T-helper 1 cell treated with Interleukin-12 subunit alpha and Interleukin-12 subunit beta and Interleukin-4 antibody, amounts not matched to agents 30 μg/mL and 1 μg/mL, for 36 hours (primary cell): ENCODE data around the gene COL6A3.
"Not testable (repeated sequence)": the region's sequence is repeated elsewhere in the genome, so short reads cannot be mapped to it uniquely, and the experiment has no call there.

Source experiments
- H3K27ac Mint-ChIP-seq: one replicate; pipeline ENCODE4 v1.8.0; 2021; ENCODE audit warnings: mild to moderate bottlenecking, mixed read lengths
- H3K27me3 Mint-ChIP-seq: one replicate; pipeline ENCODE4 v1.8.0; 2021; ENCODE audit warnings: low read depth, mixed read lengths
- H3K36me3 Mint-ChIP-seq: one replicate; pipeline ENCODE4 v1.8.0; 2021; ENCODE audit warnings: low read depth, mixed read lengths
- H3K4me1 Mint-ChIP-seq: one replicate; pipeline ENCODE4 v1.8.0; 2021; ENCODE audit warnings: low read depth, mixed read lengths
- H3K4me3 Mint-ChIP-seq: one replicate; pipeline ENCODE4 v1.8.0; 2021; ENCODE audit warnings: mild to moderate bottlenecking, moderate library complexity, mixed read lengths
- H3K9me3 Mint-ChIP-seq: one replicate; pipeline ENCODE4 v1.8.0; 2021; ENCODE audit warnings: mixed read lengths

Gene COL6A3

DNA sequence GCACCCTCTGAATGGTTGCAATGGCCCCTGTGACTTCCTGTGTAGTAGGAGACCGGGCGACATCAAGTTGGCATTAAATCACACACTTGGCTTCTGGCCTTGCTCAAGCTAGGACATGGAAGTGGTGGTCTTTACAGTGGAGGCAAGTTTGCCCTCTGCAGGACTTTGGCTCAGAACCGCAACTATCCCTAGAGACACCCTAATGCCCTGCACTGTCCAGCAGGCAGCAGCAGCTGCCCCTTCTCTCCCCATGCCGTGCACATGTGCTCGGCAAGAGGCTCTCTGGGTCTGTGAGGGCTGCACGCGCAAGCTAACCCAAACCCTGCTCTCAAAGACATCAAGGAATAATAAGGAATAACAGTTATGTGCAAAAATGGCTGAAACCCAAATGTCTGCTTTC, 106.5 kb downstream of the COL6A3 start:
- H3K4me1 Mint-ChIP-seq = no peaks in the 10 kb centered on the region

GRCh38 chr2:237306787-237307170, 107.2 kb downstream of the COL6A3 start:
- Mint-ChIP-seq H3K27ac (no peak overlapping the region), H3K27me3 (peaks cover 7% of the 10 kb centered on the region), H3K4me3 (no peak overlapping the region), H3K9me3 (peaks cover 14% of the 10 kb centered on the region), H3K36me3 (no peaks in the 10 kb centered on the region), H3K4me1 (no peaks in the 10 kb centered on the region)

More for the DNA sequence above, 106.5 kb downstream of the COL6A3 start:
- H3K4me3 Mint-ChIP-seq = no peak overlapping the region
- H3K27me3 Mint-ChIP-seq = peaks cover 7% of the 10 kb centered on the region
- H3K27ac Mint-ChIP-seq = no peak overlapping the region
- peaks cover 12% of the 10 kb centered on the region for H3K9me3 Mint-ChIP-seq
- H3K36me3 Mint-ChIP-seq = no peaks in the 10 kb centered on the region

DNA sequence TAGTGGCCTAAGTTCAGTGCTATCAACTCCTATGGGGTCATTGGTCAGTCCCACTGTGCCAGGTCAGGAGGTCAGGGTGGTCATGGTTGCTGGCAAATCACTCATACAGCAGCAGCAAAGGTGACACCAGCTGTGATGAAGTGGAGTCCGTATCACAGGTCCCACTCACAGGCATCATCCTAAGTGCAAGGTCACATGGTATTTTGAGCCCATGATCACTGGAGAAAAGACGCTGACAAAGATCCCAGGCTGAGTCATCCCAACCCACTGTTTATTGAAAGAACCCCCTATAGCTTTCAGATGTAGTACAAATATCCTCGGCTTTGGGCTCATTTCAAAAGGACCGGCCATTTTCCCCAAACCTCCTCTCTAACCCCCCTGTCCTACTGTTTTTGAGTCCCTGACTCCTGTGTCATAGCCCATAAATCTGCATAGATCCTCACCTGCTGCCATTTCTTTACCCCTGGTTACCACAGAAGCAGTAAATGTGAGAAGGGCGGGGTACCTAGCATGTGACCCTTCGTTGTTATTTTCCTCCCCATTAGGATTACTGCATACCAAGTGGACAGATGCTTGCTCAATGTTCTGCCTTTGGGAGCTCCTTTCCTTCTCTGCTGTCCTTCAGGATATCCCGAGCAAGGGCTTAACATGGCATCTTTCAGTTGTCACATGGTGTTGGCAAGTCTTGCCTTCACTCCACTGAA, 107.7 kb downstream of the COL6A3 start:
- H3K9me3 Mint-ChIP-seq = peaks cover 14% of the 10 kb centered on the region
- H3K4me3 Mint-ChIP-seq = no peak overlapping the region
- H3K27ac Mint-ChIP-seq = no peak overlapping the region
- H3K27me3 Mint-ChIP-seq = peaks cover 7% of the 10 kb centered on the region
- H3K36me3 Mint-ChIP-seq = no peaks in the 10 kb centered on the region
- H3K4me1 Mint-ChIP-seq = no peaks in the 10 kb centered on the region

- Mint-ChIP-seq H3K27me3 (peaks cover 7% of the 10 kb centered on the region), H3K4me3 (no peak overlapping the region), H3K4me1 (no peaks in the 10 kb centered on the region), H3K27ac (no peak overlapping the region), H3K9me3 (peaks cover 14% of the 10 kb centered on the region), H3K36me3 (no peaks in the 10 kb centered on the region)
Measured at GRCh38 chr2:237305579-237305978, 108.4 kb downstream of the COL6A3 start.

DNA sequence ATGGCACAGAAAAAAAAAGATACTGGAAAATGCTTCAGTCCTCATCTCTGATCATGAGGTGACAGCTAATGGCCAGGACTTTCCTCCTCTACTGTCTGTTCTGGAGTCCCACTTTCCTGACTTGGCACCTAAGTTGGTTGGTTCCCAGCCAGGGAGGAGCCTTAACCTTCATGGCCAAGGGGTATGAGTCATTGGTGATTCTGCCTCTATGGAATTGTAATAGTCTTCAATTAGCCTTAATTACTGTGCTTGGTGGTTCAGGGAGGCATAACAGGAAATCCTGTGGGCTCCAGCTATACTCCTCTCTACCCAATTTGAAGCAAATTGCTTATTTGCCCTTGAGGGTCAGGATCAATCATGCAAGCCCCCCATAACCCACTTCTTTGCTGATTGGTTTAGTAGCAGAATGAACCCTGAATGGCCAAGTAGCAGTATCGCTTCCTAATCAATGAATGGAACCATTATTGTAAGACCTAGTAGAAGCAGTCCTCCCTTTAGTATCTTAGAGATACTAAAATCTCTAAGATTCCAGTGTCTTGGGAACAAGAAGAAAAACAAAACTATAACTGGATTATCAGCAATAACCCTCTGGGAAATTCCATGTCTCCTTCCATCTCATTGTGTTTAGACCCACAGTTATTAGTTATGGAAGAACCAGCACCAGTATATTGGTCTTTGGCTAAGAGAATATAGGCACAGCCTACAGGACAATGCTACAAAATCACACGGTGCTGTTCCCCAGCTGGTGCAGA, 109.0 kb downstream of the COL6A3 start:
- no peaks in the 10 kb centered on the region for H3K4me1 Mint-ChIP-seq
- peaks cover 14% of the 10 kb centered on the region for H3K9me3 Mint-ChIP-seq
- peaks cover 7% of the 10 kb centered on the region for H3K27me3 Mint-ChIP-seq
- H3K36me3 Mint-ChIP-seq = no peaks in the 10 kb centered on the region
- no peak overlapping the region for H3K27ac Mint-ChIP-seq
- H3K4me3 Mint-ChIP-seq = no peak overlapping the region

DNA sequence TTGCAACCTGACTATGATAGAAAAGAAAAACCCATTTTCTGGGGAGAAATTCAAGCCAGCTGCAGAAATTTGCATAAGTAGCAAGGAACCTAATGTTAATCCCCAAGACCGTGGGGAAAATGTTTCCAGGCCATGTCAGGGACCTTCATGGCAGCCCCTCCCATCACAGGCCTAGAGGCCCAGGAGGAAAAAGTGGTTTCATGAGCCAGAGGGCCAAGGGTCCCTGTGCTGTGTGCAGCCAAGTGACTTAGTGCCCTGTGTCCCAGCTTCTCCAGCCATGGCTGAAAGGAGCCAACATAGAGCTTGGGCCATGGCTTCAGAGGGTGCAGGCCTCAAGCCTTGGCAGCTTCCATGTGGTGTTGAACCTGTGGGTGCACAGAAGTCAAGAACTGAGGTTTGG, 110.7 kb downstream of the COL6A3 start:
- H3K4me1 Mint-ChIP-seq, H3K27ac Mint-ChIP-seq, H3K27me3 Mint-ChIP-seq, H3K36me3 Mint-ChIP-seq, H3K4me3 Mint-ChIP-seq: not testable (repeated sequence)
- peaks cover 14% of the 10 kb centered on the region for H3K9me3 Mint-ChIP-seq

- Mint-ChIP-seq H3K27me3 (no peaks in the 10 kb centered on the region), H3K4me1 (no peaks in the 10 kb centered on the region), H3K27ac (no peak overlapping the region), H3K4me3 (no peak overlapping the region), H3K36me3 (no peaks in the 10 kb centered on the region), H3K9me3 (peaks cover 14% of the 10 kb centered on the region)
Measured at GRCh38 chr2:237301595-237301994, 112.4 kb downstream of the COL6A3 start.

DNA sequence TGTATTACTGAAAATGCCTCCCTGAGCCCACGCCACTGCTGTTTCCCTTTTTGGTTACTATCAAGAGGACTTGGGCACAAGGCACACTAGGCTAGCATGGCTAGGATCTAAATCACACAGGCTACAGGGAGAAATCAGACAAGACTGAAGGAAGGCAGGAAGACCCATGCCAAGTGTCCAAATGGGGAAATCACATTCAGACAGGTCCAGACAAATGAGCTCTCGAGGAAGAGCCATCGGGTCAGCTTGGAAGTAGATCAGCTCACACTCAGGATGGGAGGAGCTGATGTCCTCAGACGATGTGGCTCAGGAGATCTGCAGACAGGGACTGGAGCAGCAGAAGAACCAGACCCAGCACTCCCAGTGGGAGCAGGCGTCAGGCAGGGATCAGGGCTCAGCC, 113.2 kb downstream of the COL6A3 start:
- Mint-ChIP-seq H3K27ac (no peak overlapping the region), H3K4me3 (no peak overlapping the region), H3K27me3 (no peaks in the 10 kb centered on the region), H3K9me3 (peaks cover 14% of the 10 kb centered on the region), H3K4me1 (no peaks in the 10 kb centered on the region), H3K36me3 (no peaks in the 10 kb centered on the region)

DNA sequence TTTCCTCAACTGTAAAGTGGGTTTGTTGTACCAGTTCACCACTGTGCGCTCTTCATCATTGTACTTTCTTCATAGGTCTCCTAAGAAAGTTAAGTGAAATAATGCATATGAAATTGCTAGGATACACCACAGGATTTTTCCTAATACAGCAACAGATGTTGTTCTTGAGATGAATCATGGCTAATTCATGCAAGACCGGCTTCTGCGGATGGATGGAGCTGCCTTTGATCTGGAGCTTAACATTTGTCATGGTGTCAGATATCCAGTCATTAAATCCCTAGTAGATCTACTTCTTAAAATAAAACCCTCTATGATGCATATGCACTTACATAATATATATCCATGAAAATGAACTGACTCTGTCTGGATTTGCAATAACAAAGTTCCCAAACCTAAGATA, 114.1 kb downstream of the COL6A3 start:
- no peak overlapping the region for H3K4me3 Mint-ChIP-seq
- H3K27ac Mint-ChIP-seq = no peak overlapping the region
- H3K27me3 Mint-ChIP-seq = peaks cover 1% of the 10 kb centered on the region
- H3K4me1 Mint-ChIP-seq = no peaks in the 10 kb centered on the region
- H3K9me3 Mint-ChIP-seq = peaks cover 11% of the 10 kb centered on the region
- H3K36me3 Mint-ChIP-seq = no peaks in the 10 kb centered on the region

DNA sequence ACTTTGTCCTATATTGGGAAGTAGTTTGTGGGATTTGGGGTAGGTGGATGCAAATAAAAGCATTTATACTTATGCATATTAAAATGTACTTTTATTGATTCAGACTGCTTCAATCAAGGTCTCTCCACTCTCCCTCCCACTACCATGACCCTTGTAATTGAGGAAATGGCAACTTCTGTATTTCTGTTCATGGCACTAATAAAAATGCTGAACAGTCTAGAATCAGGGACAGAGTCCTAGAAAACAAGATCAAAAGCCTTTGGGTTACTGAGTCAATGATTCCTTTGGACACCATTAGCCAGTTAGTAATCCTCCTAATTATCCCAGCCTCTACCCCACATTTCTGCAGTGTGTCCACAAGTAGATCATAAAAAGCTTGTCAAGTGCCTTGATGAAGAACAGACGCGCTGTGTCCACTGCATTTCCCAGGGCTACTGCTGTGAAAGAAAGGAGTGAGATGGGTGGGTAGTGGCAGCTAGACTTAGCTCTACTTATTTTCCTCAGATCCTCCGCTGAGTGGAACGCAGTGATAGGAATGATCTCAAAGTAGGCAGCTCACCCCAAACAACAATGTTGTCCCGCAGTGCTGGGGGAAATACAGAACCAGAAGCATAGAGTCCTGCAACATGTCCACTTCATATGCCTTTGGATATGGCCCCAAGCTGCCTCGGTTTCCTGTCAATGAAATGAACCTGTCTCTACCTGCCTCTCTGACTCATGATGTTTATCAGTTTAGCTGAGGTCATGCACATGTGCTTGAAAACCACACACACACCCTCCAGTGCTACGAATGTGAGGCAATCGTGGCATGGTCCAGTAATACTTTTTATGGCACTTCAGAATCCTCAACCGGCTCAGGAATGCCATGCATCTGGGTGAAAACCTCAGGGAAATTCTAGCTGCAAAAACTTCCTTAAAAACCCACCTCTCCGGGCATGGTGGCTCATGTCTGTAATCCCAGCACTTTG, 115.5 kb downstream of the COL6A3 start:
- Mint-ChIP-seq H3K27me3 (peaks cover 9% of the 10 kb centered on the region), H3K4me3 (no peak overlapping the region), H3K27ac (no peak overlapping the region), H3K4me1 (no peaks in the 10 kb centered on the region), H3K36me3 (no peaks in the 10 kb centered on the region), H3K9me3 (peaks cover 8% of the 10 kb centered on the region)

DNA sequence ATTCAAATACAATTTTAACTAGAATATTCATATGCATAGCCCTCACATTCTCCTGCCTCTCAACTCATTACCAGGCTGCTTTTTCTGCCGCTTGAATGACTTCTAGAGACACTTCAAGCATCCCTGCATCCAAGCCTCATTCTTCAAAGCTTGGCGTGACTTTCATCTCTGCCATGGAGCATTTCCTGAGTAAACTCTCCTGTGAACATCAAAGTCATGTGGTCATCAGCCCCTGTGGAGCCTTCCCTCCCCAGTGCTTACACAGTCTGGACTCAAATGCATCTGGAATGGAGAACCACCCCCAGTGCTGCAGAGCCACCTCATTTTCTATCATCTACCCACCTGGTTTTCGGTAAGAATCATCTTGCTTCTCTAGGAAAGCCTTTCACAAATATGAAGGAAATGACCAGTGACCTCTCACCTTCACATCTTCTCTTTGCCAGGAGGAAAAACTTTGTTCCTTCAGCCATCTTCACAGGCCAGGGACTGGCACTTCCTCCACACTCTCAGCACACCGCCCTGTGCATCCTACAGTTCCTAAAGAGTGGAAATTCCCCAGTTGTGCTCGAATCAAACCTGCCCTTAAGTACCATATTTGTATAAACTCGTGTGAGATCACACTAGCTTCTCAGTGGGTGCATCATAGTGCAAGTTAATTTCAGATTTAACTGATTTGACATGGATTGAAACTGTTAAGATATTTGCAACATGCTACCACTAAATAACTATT, 116.4 kb downstream of the COL6A3 start:
- no peak overlapping the region for H3K27ac Mint-ChIP-seq

GRCh38 chr2:237296756-237297155, 117.2 kb downstream of the COL6A3 start:
- Mint-ChIP-seq H3K27me3 (peaks cover 14% of the 10 kb centered on the region), H3K4me1 (no peaks in the 10 kb centered on the region)

More for the DNA sequence above, 116.4 kb downstream of the COL6A3 start:
- Mint-ChIP-seq H3K36me3 (no peaks in the 10 kb centered on the region), H3K4me1 (no peaks in the 10 kb centered on the region), H3K9me3 (peaks cover 3% of the 10 kb centered on the region), H3K4me3 (no peak overlapping the region), H3K27me3 (peaks cover 9% of the 10 kb centered on the region)

GRCh38 chr2:237295889-237296480, 118.0 kb downstream of the COL6A3 start:
- no peak overlapping the region for H3K4me3 Mint-ChIP-seq
- peaks cover 21% of the 10 kb centered on the region for H3K27me3 Mint-ChIP-seq
- no peak overlapping the region for H3K27ac Mint-ChIP-seq
- peaks cover 4% of the 10 kb centered on the region for H3K4me1 Mint-ChIP-seq
- H3K9me3 Mint-ChIP-seq = no peaks in the 10 kb centered on the region
- H3K36me3 Mint-ChIP-seq = no peaks in the 10 kb centered on the region

More at GRCh38 chr2:237296756-237297155, 117.2 kb downstream of the COL6A3 start:
- Mint-ChIP-seq H3K36me3 (no peaks in the 10 kb centered on the region), H3K27ac (no peak overlapping the region), H3K9me3 (no peaks in the 10 kb centered on the region), H3K4me3 (no peak overlapping the region)

GRCh38 chr2:237294460-237294859, 119.5 kb downstream of the COL6A3 start:
- Mint-ChIP-seq H3K4me1 (peaks cover 4% of the 10 kb centered on the region), H3K36me3 (no peaks in the 10 kb centered on the region), H3K27me3 (peaks cover 24% of the 10 kb centered on the region), H3K27ac (no peak overlapping the region), H3K4me3 (no peak overlapping the region), H3K9me3 (no peaks in the 10 kb centered on the region)
